ENCODE data around the gene PAPSS1. TPM values are rescaled to one million over a fixed set of nuclear protein-coding genes. Genes with fewer than 3 reads are reported as not detected.
A peak's percentile ranks its signal among the peaks of the same experiment; 100 is the strongest.

PAPSS1 gene
- total and polyA plus RNA-seq, 2 donors, result 44.7 to 62.9 TPM

DNA sequence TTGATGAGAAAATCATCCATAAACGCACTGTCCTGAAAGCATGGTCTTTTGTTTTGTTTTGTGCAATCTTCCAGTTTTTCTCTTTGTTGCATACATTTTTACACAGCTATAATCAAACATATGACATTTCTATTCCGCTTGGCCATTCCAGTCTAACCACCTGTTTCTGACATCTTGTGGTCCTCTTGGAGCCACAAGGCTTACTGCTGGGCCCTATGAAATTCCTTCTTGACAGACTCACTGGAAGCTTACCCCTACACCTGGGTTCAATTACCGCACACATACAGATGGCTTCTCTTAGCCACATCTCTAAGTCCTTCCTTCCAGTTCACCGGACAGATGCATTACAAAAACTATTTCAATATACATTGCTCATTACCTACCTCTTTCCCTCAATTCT lies 72.4 kb downstream of the PAPSS1 start:
- H3K36me3 ChIP-seq (ENCODE audit: insufficient read depth), result no peaks in the 10 kb centered on the region
- no peak overlapping the region for H3K4me3 ChIP-seq (ENCODE audit: low read depth, low read length)
- WGBS, result 87% methylated on average over 4 of the region's 4 CpGs
- no peaks in the 10 kb centered on the region for H3K4me1 ChIP-seq (ENCODE audit: insufficient read depth)
- no peak overlapping the region for H3K27ac ChIP-seq (ENCODE audit: low read depth)
- no peak for DNase-seq (ENCODE audit: extremely low spot score)

GRCh38 chr4:107645604-107646003 lies 74.4 kb downstream of the PAPSS1 start:
- Histone ChIP-seq H3K4me1 (ENCODE audit: insufficient read depth) (no peaks in the 10 kb centered on the region), H3K36me3 (ENCODE audit: insufficient read depth) (no peaks in the 10 kb centered on the region), H3K4me3 (ENCODE audit: low read depth, low read length) (no peak overlapping the region), H3K27ac (ENCODE audit: low read depth) (no peak overlapping the region)
- DNase-seq (ENCODE audit: extremely low spot score), result no peak
- 90% methylated on average over 4 of the region's 4 CpGs for WGBS

- no peak overlapping the region for H3K4me3 ChIP-seq (ENCODE audit: low read depth, low read length)
- H3K36me3 ChIP-seq (ENCODE audit: insufficient read depth), result no peaks in the 10 kb centered on the region
- no peak for DNase-seq (ENCODE audit: extremely low spot score)
- WGBS, result 89% methylated on average over 7 of the region's 7 CpGs
- H3K27ac ChIP-seq (ENCODE audit: low read depth), result no peak overlapping the region
- no peaks in the 10 kb centered on the region for H3K4me1 ChIP-seq (ENCODE audit: insufficient read depth)
These were observed 77.0 kb downstream of the PAPSS1 start for GRCh38 chr4:107643021-107643420.

DNA sequence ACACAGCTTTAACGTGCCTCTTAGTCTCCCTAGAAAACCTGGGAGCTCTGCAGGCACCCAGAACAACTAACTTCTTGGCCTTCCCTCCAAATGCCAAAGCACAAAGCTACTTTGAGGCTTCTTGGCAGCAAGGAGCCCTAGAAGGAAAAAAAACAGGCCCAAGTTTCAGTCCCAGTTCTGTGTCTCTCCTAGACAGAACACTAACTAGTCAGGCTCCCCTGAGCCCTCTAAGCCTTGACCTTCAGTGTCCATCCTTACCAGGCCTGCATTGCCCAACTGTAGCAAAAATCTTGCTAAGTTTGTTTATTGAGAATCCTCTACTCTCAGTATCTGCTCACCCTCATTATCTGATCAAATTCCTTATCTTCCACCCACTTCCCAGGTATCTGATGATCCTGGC lies 79.2 kb downstream of the PAPSS1 start:
- H3K4me3 ChIP-seq (ENCODE audit: low read depth, low read length), result no peak overlapping the region
- no peaks in the 10 kb centered on the region for H3K4me1 ChIP-seq (ENCODE audit: insufficient read depth)
- no peak for DNase-seq (ENCODE audit: extremely low spot score)
- 31% methylated on average over 1 of the region's 1 CpG for WGBS
- no peak overlapping the region for H3K27ac ChIP-seq (ENCODE audit: low read depth)
- no peaks in the 10 kb centered on the region for H3K36me3 ChIP-seq (ENCODE audit: insufficient read depth)

DNA sequence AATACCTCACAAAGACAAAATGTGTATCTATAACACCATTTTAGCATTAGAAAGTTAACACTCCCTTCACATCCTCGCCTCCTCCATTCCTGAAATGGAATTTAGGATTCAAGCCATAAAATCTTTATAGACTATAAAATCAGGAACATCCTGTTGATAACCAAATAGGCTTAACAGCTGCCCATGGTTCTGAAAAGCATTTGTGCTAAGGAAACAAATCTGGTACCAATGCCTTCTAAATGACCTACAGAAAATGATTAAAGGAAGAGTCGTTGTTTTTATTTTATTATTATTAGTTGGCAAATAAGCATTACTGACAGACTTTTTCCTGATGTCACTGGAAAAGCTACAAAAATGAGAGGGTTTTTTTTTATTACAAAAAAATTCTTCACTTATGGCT lies 79.8 kb downstream of the PAPSS1 start:
- Histone ChIP-seq H3K27ac (ENCODE audit: low read depth) (no peak overlapping the region), H3K4me3 (ENCODE audit: low read depth, low read length) (no peak overlapping the region), H3K36me3 (ENCODE audit: insufficient read depth) (no peaks in the 10 kb centered on the region), H3K4me1 (ENCODE audit: insufficient read depth) (no peaks in the 10 kb centered on the region)
- 24% methylated on average over 2 of the region's 2 CpGs for WGBS
- peak; percentile 26 for DNase-seq (ENCODE audit: extremely low spot score)

DNA sequence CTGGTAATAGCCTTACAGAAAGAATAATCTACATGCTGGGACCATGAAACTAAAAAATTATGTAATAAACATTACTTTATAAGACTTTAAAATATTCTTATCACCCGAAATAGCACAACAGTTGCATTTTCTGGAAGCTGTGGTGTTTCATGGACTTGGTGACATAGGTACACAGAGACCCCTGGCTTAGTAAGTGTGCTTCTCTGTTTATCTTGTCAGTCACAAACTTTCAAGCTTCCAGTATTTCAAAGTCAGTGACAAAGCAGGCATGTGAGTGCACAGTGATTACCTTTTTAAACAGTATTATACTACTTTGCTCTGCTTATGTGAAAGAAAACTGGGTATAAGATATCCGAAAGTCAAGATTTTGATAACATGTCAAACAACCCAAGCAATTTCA lies 84.3 kb downstream of the PAPSS1 start:
- Histone ChIP-seq H3K4me1 (ENCODE audit: insufficient read depth) (no peaks in the 10 kb centered on the region), H3K27ac (ENCODE audit: low read depth) (no peak overlapping the region), H3K36me3 (ENCODE audit: insufficient read depth) (no peaks in the 10 kb centered on the region), H3K4me3 (ENCODE audit: low read depth, low read length) (no peak overlapping the region)
- 89% methylated on average over 2 of the region's 2 CpGs for WGBS
- no peak for DNase-seq (ENCODE audit: extremely low spot score)

- no peaks in the 10 kb centered on the region for H3K36me3 ChIP-seq (ENCODE audit: insufficient read depth)
- H3K27ac ChIP-seq (ENCODE audit: low read depth), result no peak overlapping the region
- no peak overlapping the region for H3K4me3 ChIP-seq (ENCODE audit: low read depth, low read length)
- WGBS, result 38% methylated on average over 6 of the region's 6 CpGs
- no peak for DNase-seq (ENCODE audit: extremely low spot score)
- no peaks in the 10 kb centered on the region for H3K4me1 ChIP-seq (ENCODE audit: insufficient read depth)
These were observed 88.5 kb downstream of the PAPSS1 start for GRCh38 chr4:107631560-107631959.

DNA sequence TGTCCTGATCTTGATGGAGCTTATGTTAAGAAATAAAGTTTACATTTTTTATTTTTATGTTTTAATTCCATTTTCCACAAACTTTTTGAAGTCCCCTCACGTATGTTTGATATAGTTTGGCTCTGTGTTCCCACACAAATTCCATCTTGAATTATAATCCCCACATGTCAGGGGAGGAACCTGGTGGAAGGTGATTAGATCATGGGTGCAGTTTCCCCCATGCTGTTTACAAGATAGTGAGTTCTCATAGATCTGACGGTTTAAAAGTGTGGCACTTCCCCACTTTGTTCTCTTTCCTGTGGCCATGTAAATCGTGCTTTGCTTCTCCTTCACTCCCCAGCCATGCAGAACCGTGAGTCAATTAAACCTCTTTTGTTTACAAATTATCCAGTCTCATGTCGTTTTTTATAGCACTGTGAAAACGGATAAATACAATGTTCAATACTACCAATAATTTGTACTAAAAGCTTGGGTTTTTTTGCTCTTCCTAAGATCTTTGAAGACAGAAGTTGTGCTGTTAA lies 89.8 kb downstream of the PAPSS1 start:
- Histone ChIP-seq H3K27ac (ENCODE audit: low read depth) (no peak overlapping the region), H3K4me1 (ENCODE audit: insufficient read depth) (no peaks in the 10 kb centered on the region), H3K4me3 (ENCODE audit: low read depth, low read length) (no peak overlapping the region), H3K36me3 (ENCODE audit: insufficient read depth) (no peaks in the 10 kb centered on the region)
- no peak for DNase-seq (ENCODE audit: extremely low spot score)
- WGBS, result 69% methylated on average over 6 of the region's 6 CpGs

DNA sequence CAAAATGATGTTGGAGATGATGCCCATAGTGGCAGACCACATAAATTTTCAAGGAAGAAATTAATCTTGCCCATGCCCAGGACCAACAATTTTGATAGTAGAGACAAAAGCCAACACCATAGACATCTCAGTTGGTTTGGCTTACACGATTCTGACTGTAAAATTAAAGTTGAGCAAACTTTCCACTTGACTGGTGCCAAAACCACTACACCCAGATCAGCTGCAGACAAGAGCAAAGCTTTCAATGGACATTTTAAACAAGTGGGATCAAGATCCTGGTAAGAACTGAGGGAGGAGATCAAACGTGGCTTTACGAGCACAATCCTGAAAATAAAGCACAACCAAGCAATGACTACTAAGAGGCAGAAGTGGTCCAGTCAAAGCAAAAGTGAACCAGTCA lies 90.7 kb downstream of the PAPSS1 start:
- Histone ChIP-seq H3K27ac (ENCODE audit: low read depth) (no peak overlapping the region), H3K4me1 (ENCODE audit: insufficient read depth) (no peaks in the 10 kb centered on the region), H3K36me3 (ENCODE audit: insufficient read depth) (no peaks in the 10 kb centered on the region), H3K4me3 (ENCODE audit: low read depth, low read length) (no peak overlapping the region)
- no peak for DNase-seq (ENCODE audit: extremely low spot score)
- 25% methylated on average over 3 of the region's 3 CpGs for WGBS

GRCh38 chr4:107625391-107625902 lies 94.6 kb downstream of the PAPSS1 start:
- WGBS, result 96% methylated on average over 4 of the region's 4 CpGs
- no peak for DNase-seq (ENCODE audit: extremely low spot score)

GRCh38 chr4:107624024-107624423 lies 96.0 kb downstream of the PAPSS1 start:
- Histone ChIP-seq H3K4me3 (ENCODE audit: low read depth, low read length) (no peak overlapping the region), H3K36me3 (ENCODE audit: insufficient read depth) (peaks cover 2% of the 10 kb centered on the region), H3K27ac (ENCODE audit: low read depth) (no peak overlapping the region), H3K4me1 (ENCODE audit: insufficient read depth) (no peaks in the 10 kb centered on the region)
- no peak for DNase-seq (ENCODE audit: extremely low spot score)
- 97% methylated on average over 2 of the region's 2 CpGs for WGBS

More at GRCh38 chr4:107625391-107625902, 94.6 kb downstream of the PAPSS1 start:
- Histone ChIP-seq H3K36me3 (ENCODE audit: insufficient read depth) (peaks cover 2% of the 10 kb centered on the region), H3K4me1 (ENCODE audit: insufficient read depth) (no peaks in the 10 kb centered on the region), H3K27ac (ENCODE audit: low read depth) (no peak overlapping the region), H3K4me3 (ENCODE audit: low read depth, low read length) (no peak overlapping the region)

DNA sequence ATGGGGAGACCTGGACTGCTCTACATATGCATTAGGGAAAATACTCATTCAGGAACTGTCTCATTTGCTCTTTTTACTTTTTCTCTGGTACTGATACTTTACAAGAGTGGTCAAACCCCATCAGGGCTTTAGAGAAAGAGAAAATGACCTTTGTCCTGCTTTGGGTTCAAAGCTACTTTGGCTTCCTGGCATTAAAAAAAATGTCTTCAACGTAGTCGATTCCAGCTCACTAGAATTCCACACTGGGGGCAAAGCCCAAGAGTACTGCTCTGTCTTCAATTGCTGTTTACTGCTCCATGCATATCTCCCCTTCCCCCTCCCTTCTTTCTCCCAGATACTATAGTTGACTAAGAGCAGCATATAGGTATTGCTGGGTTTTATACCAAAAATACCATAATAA lies 98.0 kb downstream of the PAPSS1 start:
- DNase-seq (ENCODE audit: extremely low spot score), result no peak
- H3K27ac ChIP-seq (ENCODE audit: low read depth), result no peak overlapping the region
- 96% methylated on average over 2 of the region's 2 CpGs for WGBS
- H3K4me3 ChIP-seq (ENCODE audit: low read depth, low read length), result no peak overlapping the region
- H3K36me3 ChIP-seq (ENCODE audit: insufficient read depth), result peaks cover 2% of the 10 kb centered on the region
- H3K4me1 ChIP-seq (ENCODE audit: insufficient read depth), result no peaks in the 10 kb centered on the region

DNA sequence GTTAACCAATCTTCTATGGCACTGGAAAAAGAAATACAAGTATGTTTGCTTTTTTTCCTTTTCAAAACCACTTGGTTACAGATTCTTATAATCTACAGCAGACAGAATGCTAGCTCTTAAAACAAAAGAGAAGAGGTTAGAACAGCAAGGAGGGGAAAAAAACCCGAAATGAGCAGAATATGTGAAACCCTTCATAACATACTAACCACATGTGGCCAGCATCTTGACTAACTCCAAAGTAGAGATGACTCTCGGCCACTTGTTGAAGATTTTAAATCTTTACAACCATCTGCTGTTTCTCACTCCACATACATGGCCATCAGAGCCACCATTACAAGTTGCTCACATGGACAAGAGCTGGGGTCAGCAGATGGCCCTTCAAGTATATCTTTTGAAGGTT lies 100.3 kb downstream of the PAPSS1 start:
- 87% methylated on average over 2 of the region's 2 CpGs for WGBS
- H3K4me3 ChIP-seq (ENCODE audit: low read depth, low read length), result no peak overlapping the region
- no peak for DNase-seq (ENCODE audit: extremely low spot score)
- H3K27ac ChIP-seq (ENCODE audit: low read depth), result no peak overlapping the region
- peaks cover 2% of the 10 kb centered on the region for H3K36me3 ChIP-seq (ENCODE audit: insufficient read depth)
- H3K4me1 ChIP-seq (ENCODE audit: insufficient read depth), result no peaks in the 10 kb centered on the region

- H3K4me1 ChIP-seq (ENCODE audit: insufficient read depth), result no peaks in the 10 kb centered on the region
- H3K36me3 ChIP-seq (ENCODE audit: insufficient read depth), result peaks cover 2% of the 10 kb centered on the region
- WGBS, result 67% methylated on average over 2 of the region's 2 CpGs
- DNase-seq (ENCODE audit: extremely low spot score), result no peak
- H3K27ac ChIP-seq (ENCODE audit: low read depth), result no peak overlapping the region
- H3K4me3 ChIP-seq (ENCODE audit: low read depth, low read length), result no peak overlapping the region
These were observed 101.0 kb downstream of the PAPSS1 start for GRCh38 chr4:107619066-107619465.

- DNase-seq (ENCODE audit: extremely low spot score), result no peak
- no peaks in the 10 kb centered on the region for H3K4me1 ChIP-seq (ENCODE audit: insufficient read depth)
- no peak overlapping the region for H3K4me3 ChIP-seq (ENCODE audit: low read depth, low read length)
- H3K36me3 ChIP-seq (ENCODE audit: insufficient read depth), result peaks cover 2% of the 10 kb centered on the region
- no peak overlapping the region for H3K27ac ChIP-seq (ENCODE audit: low read depth)
These were observed 101.4 kb downstream of the PAPSS1 start for GRCh38 chr4:107618656-107619055.

All from urinary bladder (tissue), 4 donors.